GM18505 (cell line): Measurements from ENCODE around the gene TUFM.

Experiments used
- ATAC-seq: cut with Tn5 transposase; IDR thresholded peaks from one replicate; pipeline ENCODE4 v1.9.1; 2021; ENCODE audit not compliant: unreplicated experiment
- POLR2A ChIP-seq: IDR thresholded peaks from 4 replicates; pipeline ENCODE4 v1.6.1; 2011; ENCODE audit warnings: borderline replicate concordance; ENCODE audit not compliant: insufficient read depth, insufficient read length; ENCODE audit errors: extremely low read depth

TUFM gene

DNA sequence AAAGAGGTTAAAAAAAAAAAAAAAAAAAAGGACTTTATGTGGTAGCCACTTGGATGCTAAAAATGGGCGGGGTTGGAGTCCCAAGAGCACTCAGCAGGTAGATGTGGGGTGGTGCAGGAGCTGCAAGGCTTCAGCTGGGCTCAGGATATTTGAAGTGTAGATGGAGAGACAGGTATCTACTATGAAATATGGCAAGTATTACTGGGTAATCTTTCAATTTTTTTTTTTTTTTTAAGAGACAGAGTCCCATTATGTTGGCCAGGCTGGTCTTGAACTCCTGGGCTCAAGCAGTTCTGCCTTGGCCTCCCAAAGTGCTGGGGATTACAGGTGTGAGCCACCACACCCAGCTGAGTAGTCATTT is 7.6 kb downstream of the TUFM start:
- ATAC-seq = no peak
- no peak for TF ChIP-seq POLR2A

GRCh38 chr16:28837672-28838557 is 8.2 kb downstream of the TUFM start:
- ATAC-seq = no peak

DNA sequence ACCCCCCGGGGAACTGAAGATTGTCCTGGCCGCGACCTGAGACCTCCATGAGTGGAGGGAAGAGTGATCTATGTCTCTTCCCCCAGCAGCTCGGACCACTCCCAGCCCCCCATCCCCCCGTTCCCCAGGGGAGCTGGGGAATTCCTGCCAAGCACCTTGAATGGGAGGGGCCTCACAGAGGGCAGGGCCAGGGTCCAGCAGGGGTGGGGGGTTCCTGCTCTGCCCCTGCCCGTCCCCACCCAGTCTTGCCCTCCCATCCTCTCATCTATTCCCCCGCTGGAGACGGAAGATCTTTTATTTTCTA is 9.4 kb downstream of the TUFM start:
- TF ChIP-seq POLR2A = no peak

More at GRCh38 chr16:28837672-28838557, 8.2 kb downstream of the TUFM start:
- no peak for TF ChIP-seq POLR2A

GRCh38 chr16:28835864-28836760 is 10.0 kb downstream of the TUFM start:
- TF ChIP-seq POLR2A = peak; percentile 5
- no peak for ATAC-seq

More for the DNA sequence above, 9.4 kb downstream of the TUFM start:
- no peak for ATAC-seq

- TF ChIP-seq POLR2A = no peak
- ATAC-seq = no peak
Measured at GRCh38 chr16:28834873-28835863, 11.0 kb downstream of the TUFM start.

DNA sequence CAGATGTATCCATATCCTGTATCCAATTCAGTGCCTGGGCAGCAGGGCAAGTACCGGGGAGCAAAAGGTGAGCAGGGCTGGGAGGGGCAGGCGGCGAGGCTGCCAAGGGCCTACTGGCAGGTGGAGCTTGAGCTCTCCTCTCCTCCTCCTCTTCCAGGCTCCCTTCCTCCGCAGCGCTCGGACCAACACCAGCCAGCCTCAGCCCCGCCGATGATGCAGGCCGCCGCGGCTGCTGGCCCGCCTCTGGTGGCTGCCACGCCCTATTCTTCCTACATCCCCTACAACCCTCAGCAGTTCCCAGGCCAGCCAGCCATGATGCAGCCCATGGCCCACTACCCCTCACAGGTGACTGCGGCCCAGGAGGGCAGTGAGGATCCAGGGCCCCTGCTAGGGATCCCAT is 11.8 kb downstream of the TUFM start:
- no peak for TF ChIP-seq POLR2A
- ATAC-seq = no peak

DNA sequence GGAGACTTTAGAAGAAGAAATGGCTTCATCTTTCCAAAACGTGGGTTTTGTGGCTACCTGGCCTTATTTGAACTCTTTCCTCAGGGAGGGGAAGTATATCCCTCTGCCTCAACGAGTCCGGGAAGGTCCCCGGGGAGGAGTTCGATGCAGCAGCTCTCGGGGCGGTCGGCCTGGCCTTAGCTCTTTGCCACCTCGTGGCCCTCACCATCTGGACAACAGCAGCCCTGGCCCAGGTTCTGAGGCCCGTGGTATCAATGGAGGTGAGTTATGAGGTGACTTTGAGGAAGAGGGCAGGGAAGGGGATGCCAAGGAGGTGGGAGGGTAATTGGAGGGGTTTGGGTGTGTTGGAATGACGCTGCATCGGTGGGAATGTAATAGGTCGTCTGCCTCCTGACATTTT is 15.6 kb downstream of the TUFM start:
- no peak for TF ChIP-seq POLR2A
- no peak for ATAC-seq

GRCh38 chr16:28829747-28830146 is 16.4 kb downstream of the TUFM start:
- no peak for TF ChIP-seq POLR2A
- no peak for ATAC-seq

DNA sequence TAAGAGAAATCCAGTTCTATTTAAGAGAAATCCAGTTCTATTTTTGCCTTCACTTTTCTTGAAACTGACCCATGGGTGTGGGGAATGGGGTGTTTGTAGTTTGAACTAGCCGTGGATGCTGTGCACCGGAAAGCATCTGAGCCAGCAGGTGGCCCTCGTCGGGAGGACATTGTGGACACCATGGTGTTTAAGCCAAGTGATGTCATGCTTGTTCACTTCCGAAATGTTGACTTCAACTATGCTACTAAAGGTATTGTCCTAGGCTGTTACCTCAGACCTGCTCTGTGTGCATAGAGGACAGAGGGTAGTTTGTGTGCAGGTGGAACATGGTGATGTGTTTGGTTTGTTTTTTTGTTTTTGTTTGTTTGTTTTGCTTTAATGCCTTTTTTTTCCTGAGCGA is 20.0 kb downstream of the TUFM start:
- ATAC-seq = no peak

DNA sequence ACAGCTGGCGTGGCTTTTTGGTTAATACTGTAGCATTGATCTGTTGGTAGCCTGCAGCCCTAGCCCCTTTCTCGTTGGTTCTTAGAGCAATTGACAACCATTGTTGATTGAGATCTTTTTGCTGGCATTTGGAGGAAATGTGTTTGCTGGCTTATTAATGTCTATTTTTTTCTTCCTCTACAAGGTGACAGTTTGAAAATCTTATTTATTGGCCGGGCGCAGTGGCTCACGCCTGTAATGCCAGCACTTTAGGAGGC is 21.5 kb downstream of the TUFM start:
- no peak for ATAC-seq

More for the DNA sequence above, 20.0 kb downstream of the TUFM start:
- TF ChIP-seq POLR2A = no peak

GRCh38 chr16:28823873-28824716 is 22.1 kb downstream of the TUFM start:
- peak; percentile 82 for TF ChIP-seq POLR2A
- peak; percentile 53 for ATAC-seq

More for the DNA sequence above, 21.5 kb downstream of the TUFM start:
- no peak for TF ChIP-seq POLR2A

DNA sequence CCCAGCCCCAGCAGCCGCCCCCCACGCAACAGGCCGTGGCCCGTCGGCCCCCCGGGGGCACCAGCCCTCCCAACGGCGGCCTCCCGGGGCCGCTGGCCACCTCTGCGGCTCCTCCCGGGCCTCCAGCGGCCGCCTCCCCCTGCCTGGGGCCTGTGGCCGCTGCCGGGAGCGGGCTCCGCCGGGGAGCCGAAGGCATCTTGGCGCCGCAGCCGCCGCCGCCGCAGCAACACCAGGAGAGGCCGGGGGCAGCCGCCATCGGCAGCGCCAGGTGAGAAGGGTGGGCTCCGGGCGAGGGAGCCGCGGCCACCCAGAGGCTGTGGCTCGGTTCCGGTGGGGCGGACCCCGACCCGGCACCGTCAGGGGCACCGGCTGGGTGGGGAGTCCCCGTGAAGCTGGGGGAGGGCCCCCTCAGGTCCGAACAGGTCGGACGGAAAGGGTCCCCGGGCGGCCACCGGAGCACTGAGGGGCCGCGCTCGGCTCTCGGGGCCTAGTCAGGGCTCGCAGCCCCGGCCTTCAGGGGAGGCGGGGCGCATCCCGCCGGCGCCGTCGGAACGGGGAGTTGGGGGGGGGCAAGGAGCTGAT is 22.8 kb downstream of the TUFM start:
- no peak for TF ChIP-seq POLR2A
- peak; percentile 28 for ATAC-seq
